Natural killer cell (primary cell): ENCODE results near the gene TP53I3. TPM values are rescaled to one million over a fixed set of nuclear protein-coding genes. Genes with fewer than 3 reads are reported as not detected.

ENCODE experiments used
- ATAC-seq, 3 donors: fragments of 150-1000 bp in 2 of 3; fragments of 200-7000 bp in 1 of 3; cut with Tn5 transposase; 1 replicate in 1 of 3; 2 replicates in 2 of 3; pipeline ENCODE4 v1.10.0; 2021; ENCODE audit warnings: mild to moderate bottlenecking in 2 of 3, moderate library complexity in 2 of 3
- DNase-seq, 2 donors: peaks; one replicate each; pipeline versions ENCODE4 v3.0.0 to v3.0.0-alpha.2; 2013 to 2021; ENCODE audit warnings: mixed read lengths in 1 of 2
- H3K27ac ChIP-seq: one replicate; pipeline ENCODE4 v1.5.1; 2013; ENCODE audit warnings: mild to moderate bottlenecking, low read length
- H3K27me3 ChIP-seq: one replicate; pipeline ENCODE4 v1.6.1; 2013; ENCODE audit warnings: low read length; ENCODE audit not compliant: control insufficient read depth, insufficient read depth
- H3K36me3 ChIP-seq: one replicate; pipeline ENCODE4 v1.6.1; 2013; ENCODE audit warnings: low read length; ENCODE audit not compliant: control insufficient read depth, insufficient read depth
- H3K4me1 ChIP-seq: one replicate; pipeline ENCODE4 v1.6.1; 2013; ENCODE audit warnings: low read length; ENCODE audit not compliant: control insufficient read depth, insufficient read depth
- H3K4me3 ChIP-seq: one replicate; pipeline ENCODE4 v1.5.1; 2013; ENCODE audit warnings: low read length
- H3K9me3 ChIP-seq: one replicate; pipeline ENCODE4 v1.6.1; 2013; ENCODE audit warnings: low read length; ENCODE audit not compliant: control insufficient read depth, insufficient read depth
- H3K27ac Mint-ChIP-seq, 2 donors: one replicate each; pipeline ENCODE4 v1.8.0; 2022; ENCODE audit warnings: mild to moderate bottlenecking in 2 of 2, mixed read lengths in 2 of 2, moderate library complexity in 1 of 2
- H3K27me3 Mint-ChIP-seq, 2 donors: one replicate each; pipeline ENCODE4 v1.8.0; 2022; ENCODE audit warnings: low read depth in 2 of 2, mixed read lengths in 2 of 2
- H3K36me3 Mint-ChIP-seq: one replicate; pipeline ENCODE4 v1.8.0; 2022; ENCODE audit warnings: mixed read lengths
- H3K4me1 Mint-ChIP-seq, 2 donors: one replicate each; pipeline ENCODE4 v1.8.0; 2022; ENCODE audit warnings: mixed read lengths in 2 of 2
- H3K4me3 Mint-ChIP-seq: one replicate; pipeline ENCODE4 v1.8.0; 2022; ENCODE audit warnings: mild to moderate bottlenecking, moderate library complexity, mixed read lengths
- H3K9me3 Mint-ChIP-seq, 2 donors: one replicate each; pipeline ENCODE4 v1.8.0; 2022; ENCODE audit warnings: mixed read lengths in 2 of 2
- CTCF ChIP-seq: fragments of 200-600 bp; IDR thresholded peaks from one replicate; pipeline ENCODE4 v1.8.0; 2022; ENCODE audit warnings: antibody characterized with exemption
- WGBS: methylation state at CpG from one replicate; pipeline ENCODE4 v1.1.7; 2013; ENCODE audit warnings: missing lambda C conversion rate; ENCODE audit not compliant: insufficient coverage; 5-methylcytosine and 5-hydroxymethylcytosine counted together
- intact Hi-C: fragments of 100-400 bp; cut with micrococcal nuclease; formaldehyde crosslinking; loops from one replicate; pipeline ENCODE4 v1.14.2; 2022
- total RNA-seq, 4 donors: library from RNA; stranded (reverse); fragments of 120-200 nt in 1 of 4; gene quantifications; one replicate each; pipeline versions ENCODE4 v1.2.3 to v1.2.4, GENCODE V29; 2013 to 2022

TP53I3 gene
- total RNA-seq, 3 donors from 2014 or later (not counting 1 experiment from before 2014, with no cell fraction given): 1.6 to 2.6 (median 2.0) TPM

GRCh38 chr2:24083567-24084385 lies 858 bp downstream of the TP53I3 start:
- no peak for TF ChIP-seq CTCF
- Histone ChIP-seq H3K4me3 (peak overlapping the region; percentile 46), H3K27me3 (no peaks in the 10 kb centered on the region), H3K36me3 (peaks cover 10% of the 10 kb centered on the region), H3K9me3 (no peaks in the 10 kb centered on the region), H3K27ac (peak overlapping the region; percentile 50), H3K4me1 (peaks cover 19% of the 10 kb centered on the region)
- H3K4me1 Mint-ChIP-seq: peaks cover 5 to 29% of the 10 kb centered on the region in 2 donors
- H3K9me3 Mint-ChIP-seq: no peaks in the 10 kb centered on the region
- DNase-seq: peak in 1 of 2 donors; percentile 69
- peak overlapping the region; percentile 59 to 86 for H3K27ac Mint-ChIP-seq
- intact Hi-C loops: loop anchor here (1.0 kb wide), 2 partner anchors 95 to 259 kb away; no protein-coding TSS in a partner anchor
- ATAC-seq: peak; percentile 68 to 78 (median 74)
- H3K36me3 Mint-ChIP-seq: no peaks in the 10 kb centered on the region
- no peaks in the 10 kb centered on the region for H3K27me3 Mint-ChIP-seq
- 20% methylated on average over 30 of the region's 30 CpGs for WGBS
- H3K4me3 Mint-ChIP-seq: peak overlapping the region; percentile 87

- Mint-ChIP-seq H3K9me3 (no peaks in the 10 kb centered on the region), H3K27ac (peak overlapping the region; percentile 59 to 86), H3K4me1 (peaks cover 5 to 29% of the 10 kb centered on the region in 2 donors), H3K27me3 (no peaks in the 10 kb centered on the region), H3K36me3 (no peaks in the 10 kb centered on the region), H3K4me3 (peak overlapping the region; percentile 87)
- Histone ChIP-seq H3K4me3 (no peak overlapping the region), H3K36me3 (peaks cover 10% of the 10 kb centered on the region), H3K9me3 (no peaks in the 10 kb centered on the region), H3K4me1 (peaks cover 19% of the 10 kb centered on the region), H3K27me3 (no peaks in the 10 kb centered on the region), H3K27ac (peak overlapping the region; percentile 50)
- no peak for ATAC-seq
- WGBS: 96% methylated on average over 8 of the region's 8 CpGs
- intact Hi-C loops: no loop called here
- TF ChIP-seq CTCF: no peak
- DNase-seq: no peak
Observed at GRCh38 chr2:24082787-24083566, 1.7 kb downstream of the TP53I3 start.

GRCh38 chr2:24080701-24081100 lies 3.9 kb downstream of the TP53I3 start:
- Mint-ChIP-seq H3K4me1 (peaks cover 8 to 40% of the 10 kb centered on the region in 2 donors), H3K36me3 (no peaks in the 10 kb centered on the region), H3K27me3 (no peaks in the 10 kb centered on the region), H3K4me3 (no peak overlapping the region), H3K9me3 (no peaks in the 10 kb centered on the region), H3K27ac (no peak overlapping the region)
- Histone ChIP-seq H3K27ac (no peak overlapping the region), H3K4me1 (peaks cover 29% of the 10 kb centered on the region), H3K4me3 (no peak overlapping the region), H3K36me3 (peaks cover 10% of the 10 kb centered on the region), H3K9me3 (no peaks in the 10 kb centered on the region), H3K27me3 (no peaks in the 10 kb centered on the region)
- WGBS: 96% methylated on average over 2 of the region's 2 CpGs
- intact Hi-C loops: no loop called here
- no peak for ATAC-seq
- no peak for TF ChIP-seq CTCF
- DNase-seq: no peak
